ENCODE measurements around the gene EPN1. TPM values are rescaled to one million over a fixed set of nuclear protein-coding genes. Genes with fewer than 3 reads are reported as not detected.

The EPN1 gene
- total and polyA plus RNA-seq, 2 of the 13 experiments (the other 11 are each of a cell fraction or from before 2014, with no cell fraction given): 28.9 to 31.7 TPM

GRCh38 chr19:55642153-55643002 lies 32.6 kb upstream of the EPN1 start (continued):
- peak; percentile 57; the same call in 1 of the 2 replicates for TF ChIP-seq ZNF142 (CRISPR knock-in tag; IDR thresholded peaks at IDR 0.05)
- peak; percentile 41; the same call in 1 of the 2 replicates for TF ChIP-seq ZNF253 (CRISPR knock-in tag; IDR thresholded peaks at IDR 0.05; ENCODE audit: borderline replicate concordance)
- no peak for TF ChIP-seq RXRA (CRISPR knock-in tag; IDR thresholded peaks at IDR 0.05)
- TF ChIP-seq RAD51 (IDR thresholded peaks at IDR 0.05; ENCODE audit: borderline replicate concordance): no peak
- TF ChIP-seq GTF2F1 (IDR thresholded peaks at IDR 0.05; ENCODE audit: low read length): no peak
- no peak for TF ChIP-seq XRCC5 (optimal IDR thresholded peaks at IDR 0.05; ENCODE audit: low read length)
- TF ChIP-seq ETV5 (CRISPR knock-in tag; IDR thresholded peaks at IDR 0.05; ENCODE audit: borderline replicate concordance): no peak
- peak; percentile 72; the same call in 1 of the 2 replicates for TF ChIP-seq ZFYVE20 (CRISPR knock-in tag; IDR thresholded peaks at IDR 0.05; ENCODE audit: borderline replicate concordance, low read depth)
- TF ChIP-seq HNRNPH1 (optimal IDR thresholded peaks at IDR 0.05; ENCODE audit: low read depth, low read length): no peak
- TF ChIP-seq, protein P1, sequence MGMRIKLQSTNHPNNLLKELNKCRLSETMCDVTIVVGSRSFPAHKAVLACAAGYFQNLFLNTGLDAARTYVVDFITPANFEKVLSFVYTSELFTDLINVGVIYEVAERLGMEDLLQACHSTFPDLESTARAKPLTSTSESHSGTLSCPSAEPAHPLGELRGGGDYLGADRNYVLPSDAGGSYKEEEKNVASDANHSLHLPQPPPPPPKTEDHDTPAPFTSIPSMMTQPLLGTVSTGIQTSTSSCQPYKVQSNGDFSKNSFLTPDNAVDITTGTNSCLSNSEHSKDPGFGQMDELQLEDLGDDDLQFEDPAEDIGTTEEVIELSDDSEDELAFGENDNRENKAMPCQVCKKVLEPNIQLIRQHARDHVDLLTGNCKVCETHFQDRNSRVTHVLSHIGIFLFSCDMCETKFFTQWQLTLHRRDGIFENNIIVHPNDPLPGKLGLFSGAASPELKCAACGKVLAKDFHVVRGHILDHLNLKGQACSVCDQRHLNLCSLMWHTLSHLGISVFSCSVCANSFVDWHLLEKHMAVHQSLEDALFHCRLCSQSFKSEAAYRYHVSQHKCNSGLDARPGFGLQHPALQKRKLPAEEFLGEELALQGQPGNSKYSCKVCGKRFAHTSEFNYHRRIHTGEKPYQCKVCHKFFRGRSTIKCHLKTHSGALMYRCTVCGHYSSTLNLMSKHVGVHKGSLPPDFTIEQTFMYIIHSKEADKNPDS (CRISPR knock-in tag; IDR thresholded peaks at IDR 0.05): no peak
- TF ChIP-seq, protein P2, sequence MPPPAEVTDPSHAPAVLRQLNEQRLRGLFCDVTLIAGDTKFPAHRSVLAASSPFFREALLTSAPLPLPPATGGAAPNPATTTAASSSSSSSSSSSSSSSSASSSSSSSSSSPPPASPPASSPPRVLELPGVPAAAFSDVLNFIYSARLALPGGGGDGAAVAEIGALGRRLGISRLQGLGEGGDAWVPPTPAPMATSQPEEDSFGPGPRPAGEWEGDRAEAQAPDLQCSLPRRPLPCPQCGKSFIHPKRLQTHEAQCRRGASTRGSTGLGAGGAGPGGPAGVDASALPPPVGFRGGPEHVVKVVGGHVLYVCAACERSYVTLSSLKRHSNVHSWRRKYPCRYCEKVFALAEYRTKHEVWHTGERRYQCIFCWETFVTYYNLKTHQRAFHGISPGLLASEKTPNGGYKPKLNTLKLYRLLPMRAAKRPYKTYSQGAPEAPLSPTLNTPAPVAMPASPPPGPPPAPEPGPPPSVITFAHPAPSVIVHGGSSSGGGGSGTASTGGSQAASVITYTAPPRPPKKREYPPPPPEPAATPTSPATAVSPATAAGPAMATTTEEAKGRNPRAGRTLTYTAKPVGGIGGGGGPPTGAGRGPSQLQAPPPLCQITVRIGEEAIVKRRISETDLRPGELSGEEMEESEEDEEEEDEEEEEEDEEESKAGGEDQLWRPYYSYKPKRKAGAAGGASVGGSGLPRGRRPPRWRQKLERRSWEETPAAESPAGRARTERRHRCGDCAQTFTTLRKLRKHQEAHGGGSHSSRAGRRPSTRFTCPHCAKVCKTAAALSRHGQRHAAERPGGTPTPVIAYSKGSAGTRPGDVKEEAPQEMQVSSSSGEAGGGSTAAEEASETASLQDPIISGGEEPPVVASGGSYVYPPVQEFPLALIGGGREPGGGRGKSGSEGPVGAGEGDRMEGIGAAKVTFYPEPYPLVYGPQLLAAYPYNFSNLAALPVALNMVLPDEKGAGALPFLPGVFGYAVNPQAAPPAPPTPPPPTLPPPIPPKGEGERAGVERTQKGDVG (CRISPR knock-in tag; IDR thresholded peaks at IDR 0.05; ENCODE audit: borderline replicate concordance): no peak
- no peak for TF ChIP-seq EEA1 (CRISPR knock-in tag; IDR thresholded peaks at IDR 0.05; ENCODE audit: borderline replicate concordance)
- no peak for TF ChIP-seq ZNF737 (CRISPR knock-in tag; IDR thresholded peaks at IDR 0.05; ENCODE audit: borderline replicate concordance)
- TF ChIP-seq TAF1 (CRISPR knock-in tag; IDR thresholded peaks at IDR 0.05): no peak; the same call in 1 of the 2 replicates
- TF ChIP-seq ZBTB20 (CRISPR knock-in tag; IDR thresholded peaks at IDR 0.05; ENCODE audit: borderline replicate concordance, low read depth): no peak
- no peak for TF ChIP-seq MED8 (CRISPR knock-in tag; IDR thresholded peaks at IDR 0.05; ENCODE audit: insufficient replicate concordance)
- peak; percentile 35 for TF ChIP-seq GABPB1 (CRISPR knock-in tag; IDR thresholded peaks at IDR 0.05)
- 0 out of 2 replicates have a peak, but pooled peaks have one; percentile 36 for TF ChIP-seq ZNF879 (CRISPR knock-in tag; IDR thresholded peaks at IDR 0.05)
